ENCODE data around the gene DYNC1I1.

The DYNC1I1 gene

GRCh38 chr7:95963446-95963990, 191.2 kb downstream of the DYNC1I1 start:
- no peak overlapping the region for H3K14ac ChIP-seq (ENCODE audit: low read length)
- no peak overlapping the region for H3K4me2 ChIP-seq (ENCODE audit: low read length)
- H2AFZ ChIP-seq (ENCODE audit: insufficient read depth, low read length, poor library complexity), result no peak overlapping the region
- H3K79me2 ChIP-seq (ENCODE audit: control insufficient read depth, insufficient read depth, low read length, poor library complexity), result no peaks in the 10 kb centered on the region
- no peak overlapping the region for H3K9ac ChIP-seq (ENCODE audit: low read length)
- no peaks in the 10 kb centered on the region for H3K9me3 ChIP-seq (ENCODE audit: insufficient read depth, low read depth, low read length)
- H3K4me3 ChIP-seq (ENCODE audit: low read depth, low read length), result no peak overlapping the region
- DNase-seq, result no peak
- H3K27ac ChIP-seq (ENCODE audit: low read depth, low read length), result no peak overlapping the region
- no peak overlapping the region for H2BK5ac ChIP-seq (ENCODE audit: low read depth, low read length, poor library complexity)
- H2BK12ac ChIP-seq (ENCODE audit: low read length), result no peak overlapping the region
- no peaks in the 10 kb centered on the region for H3K4me1 ChIP-seq (ENCODE audit: control insufficient read depth in 1 of 2, insufficient read depth in 2 of 2, low read length in 2 of 2)
- peaks cover 3% of the 10 kb centered on the region for H3K27me3 ChIP-seq (ENCODE audit: insufficient read depth, low read length)
- H3K79me1 ChIP-seq (ENCODE audit: low read length), result no peaks in the 10 kb centered on the region
- H4K8ac ChIP-seq (ENCODE audit: low read depth, low read length), result no peak overlapping the region
- no peaks in the 10 kb centered on the region for H3K36me3 ChIP-seq (ENCODE audit: control insufficient read depth in 1 of 2, insufficient read depth in 2 of 2, low read length in 2 of 2)
- no peak overlapping the region for H2BK120ac ChIP-seq (ENCODE audit: insufficient read depth, low read length, poor library complexity)
- H3K4ac ChIP-seq (ENCODE audit: low read depth, low read length), result no peak overlapping the region
- H3K18ac ChIP-seq (ENCODE audit: low read length), result no peak overlapping the region
- no peak overlapping the region for H3K23ac ChIP-seq (ENCODE audit: low read length)
- no CpG with 5 or more reads among the region's 1 CpG for WGBS (ENCODE audit: extremely low coverage, insufficient coverage, insufficient read length)
- H2AK5ac ChIP-seq (ENCODE audit: low read length), result no peak overlapping the region
- H4K91ac ChIP-seq (ENCODE audit: low read depth, low read length), result no peak overlapping the region
- no peak overlapping the region for H4K12ac ChIP-seq (ENCODE audit: low read depth, low read length)

GRCh38 chr7:95971716-95972115, 199.4 kb downstream of the DYNC1I1 start:
- Histone ChIP-seq H3K4me1 (ENCODE audit: control insufficient read depth in 1 of 2, insufficient read depth in 2 of 2, low read length in 2 of 2) (no peaks in the 10 kb centered on the region), H4K8ac (ENCODE audit: low read depth, low read length) (no peak overlapping the region), H2BK120ac (ENCODE audit: insufficient read depth, low read length, poor library complexity) (no peak overlapping the region), H3K4ac (ENCODE audit: low read depth, low read length) (no peak overlapping the region), H3K9me3 (ENCODE audit: insufficient read depth, low read depth, low read length) (no peaks in the 10 kb centered on the region), H3K36me3 (ENCODE audit: control insufficient read depth in 1 of 2, insufficient read depth in 2 of 2, low read length in 2 of 2) (no peaks in the 10 kb centered on the region), H3K4me3 (ENCODE audit: low read depth, low read length) (no peak overlapping the region), H2AK5ac (ENCODE audit: low read length) (no peak overlapping the region), H3K79me1 (ENCODE audit: low read length) (no peaks in the 10 kb centered on the region), H3K14ac (ENCODE audit: low read length) (no peak overlapping the region), H3K79me2 (ENCODE audit: control insufficient read depth, insufficient read depth, low read length, poor library complexity) (no peaks in the 10 kb centered on the region), H3K27ac (ENCODE audit: low read depth, low read length) (no peak overlapping the region), H3K18ac (ENCODE audit: low read length) (no peak overlapping the region), H2AFZ (ENCODE audit: insufficient read depth, low read length, poor library complexity) (no peak overlapping the region), H2BK5ac (ENCODE audit: low read depth, low read length, poor library complexity) (no peak overlapping the region), H4K12ac (ENCODE audit: low read depth, low read length) (no peak overlapping the region), H3K4me2 (ENCODE audit: low read length) (no peak overlapping the region), H4K91ac (ENCODE audit: low read depth, low read length) (no peak overlapping the region), H3K27me3 (ENCODE audit: insufficient read depth, low read length) (no peaks in the 10 kb centered on the region), H2BK12ac (ENCODE audit: low read length) (no peak overlapping the region), H3K23ac (ENCODE audit: low read length) (no peak overlapping the region), H3K9ac (ENCODE audit: low read length) (no peak overlapping the region)
- DNase-seq, result no peak
- no CpG with 5 or more reads among the region's 6 CpGs for WGBS (ENCODE audit: extremely low coverage, insufficient coverage, insufficient read length)

GRCh38 chr7:95972523-95972922, 200.2 kb downstream of the DYNC1I1 start:
- Histone ChIP-seq H3K23ac (ENCODE audit: low read length) (no peak overlapping the region), H2BK5ac (ENCODE audit: low read depth, low read length, poor library complexity) (no peak overlapping the region), H3K9me3 (ENCODE audit: insufficient read depth, low read depth, low read length) (no peaks in the 10 kb centered on the region), H2BK12ac (ENCODE audit: low read length) (no peak overlapping the region), H4K91ac (ENCODE audit: low read depth, low read length) (no peak overlapping the region), H4K8ac (ENCODE audit: low read depth, low read length) (no peak overlapping the region), H3K79me1 (ENCODE audit: low read length) (no peaks in the 10 kb centered on the region), H3K4ac (ENCODE audit: low read depth, low read length) (no peak overlapping the region), H3K36me3 (ENCODE audit: control insufficient read depth in 1 of 2, insufficient read depth in 2 of 2, low read length in 2 of 2) (no peaks in the 10 kb centered on the region), H3K4me1 (ENCODE audit: control insufficient read depth in 1 of 2, insufficient read depth in 2 of 2, low read length in 2 of 2) (no peaks in the 10 kb centered on the region), H3K18ac (ENCODE audit: low read length) (no peak overlapping the region), H2AK5ac (ENCODE audit: low read length) (no peak overlapping the region), H3K14ac (ENCODE audit: low read length) (no peak overlapping the region), H3K27me3 (ENCODE audit: insufficient read depth, low read length) (no peaks in the 10 kb centered on the region), H3K27ac (ENCODE audit: low read depth, low read length) (no peak overlapping the region), H2BK120ac (ENCODE audit: insufficient read depth, low read length, poor library complexity) (no peak overlapping the region), H3K9ac (ENCODE audit: low read length) (no peak overlapping the region), H3K4me2 (ENCODE audit: low read length) (peak overlapping the region; percentile 7), H3K4me3 (ENCODE audit: low read depth, low read length) (no peak overlapping the region), H2AFZ (ENCODE audit: insufficient read depth, low read length, poor library complexity) (no peak overlapping the region), H4K12ac (ENCODE audit: low read depth, low read length) (no peak overlapping the region), H3K79me2 (ENCODE audit: control insufficient read depth, insufficient read depth, low read length, poor library complexity) (no peaks in the 10 kb centered on the region)
- no peak for DNase-seq
- WGBS (ENCODE audit: extremely low coverage, insufficient coverage, insufficient read length), result no CpG with 5 or more reads among the region's 7 CpGs

GRCh38 chr7:95974108-95974507, 201.8 kb downstream of the DYNC1I1 start:
- no peak overlapping the region for H3K4me2 ChIP-seq (ENCODE audit: low read length)
- H3K36me3 ChIP-seq (ENCODE audit: control insufficient read depth in 1 of 2, insufficient read depth in 2 of 2, low read length in 2 of 2), result no peaks in the 10 kb centered on the region
- H3K9ac ChIP-seq (ENCODE audit: low read length), result no peak overlapping the region
- no peak overlapping the region for H2AK5ac ChIP-seq (ENCODE audit: low read length)
- H3K79me1 ChIP-seq (ENCODE audit: low read length), result no peaks in the 10 kb centered on the region
- H3K23ac ChIP-seq (ENCODE audit: low read length), result no peak overlapping the region
- no peak overlapping the region for H2BK5ac ChIP-seq (ENCODE audit: low read depth, low read length, poor library complexity)
- no peak overlapping the region for H2BK12ac ChIP-seq (ENCODE audit: low read length)
- no peak overlapping the region for H2BK120ac ChIP-seq (ENCODE audit: insufficient read depth, low read length, poor library complexity)
- H3K14ac ChIP-seq (ENCODE audit: low read length), result no peak overlapping the region
- H3K18ac ChIP-seq (ENCODE audit: low read length), result no peak overlapping the region
- no peak overlapping the region for H3K4me3 ChIP-seq (ENCODE audit: low read depth, low read length)
- no peak overlapping the region for H3K4ac ChIP-seq (ENCODE audit: low read depth, low read length)
- no peak overlapping the region for H4K8ac ChIP-seq (ENCODE audit: low read depth, low read length)
- no peaks in the 10 kb centered on the region for H3K27me3 ChIP-seq (ENCODE audit: insufficient read depth, low read length)
- no peaks in the 10 kb centered on the region for H3K4me1 ChIP-seq (ENCODE audit: control insufficient read depth in 1 of 2, insufficient read depth in 2 of 2, low read length in 2 of 2)
- no peak overlapping the region for H4K12ac ChIP-seq (ENCODE audit: low read depth, low read length)
- H3K79me2 ChIP-seq (ENCODE audit: control insufficient read depth, insufficient read depth, low read length, poor library complexity), result no peaks in the 10 kb centered on the region
- DNase-seq, result no peak
- H2AFZ ChIP-seq (ENCODE audit: insufficient read depth, low read length, poor library complexity), result no peak overlapping the region
- H4K91ac ChIP-seq (ENCODE audit: low read depth, low read length), result no peak overlapping the region
- no peaks in the 10 kb centered on the region for H3K9me3 ChIP-seq (ENCODE audit: insufficient read depth, low read depth, low read length)
- no peak overlapping the region for H3K27ac ChIP-seq (ENCODE audit: low read depth, low read length)
- WGBS (ENCODE audit: extremely low coverage, insufficient coverage, insufficient read length), result no CpG with 5 or more reads among the region's 1 CpG

All from trophoblast cell (in vitro differentiated cells and primary cell).